Measurements from ENCODE around the gene RDM1.

RDM1 gene

GRCh38 chr17:35972535-35972934, 42.0 kb upstream of the RDM1 start:
- TF ChIP-seq CTCF (IDR thresholded peaks at IDR 0.05; ENCODE audit: insufficient read depth, low read length, poor library complexity, severe bottlenecking), result no peak
- DNase-seq (ENCODE audit: extremely low read depth, insufficient read length), result no peak
- Histone ChIP-seq H3K4me3 (replicated peaks; ENCODE audit: low read depth, low read length) (no peak overlapping the region), H3K27me3 (replicated peaks; ENCODE audit: control insufficient read depth, insufficient read depth, low read length) (no peaks in the 10 kb centered on the region), H3K36me3 (ENCODE audit: control insufficient read depth, insufficient read depth, low read length) (no peaks in the 10 kb centered on the region)

- DNase-seq (ENCODE audit: extremely low read depth, insufficient read length), result no peak
- H3K27me3 ChIP-seq (replicated peaks; ENCODE audit: control insufficient read depth, insufficient read depth, low read length), result no peaks in the 10 kb centered on the region
- TF ChIP-seq CTCF (IDR thresholded peaks at IDR 0.05; ENCODE audit: insufficient read depth, low read length, poor library complexity, severe bottlenecking), result no peak
- H3K4me3 ChIP-seq (replicated peaks; ENCODE audit: low read depth, low read length), result no peak overlapping the region
- H3K36me3 ChIP-seq (ENCODE audit: control insufficient read depth, insufficient read depth, low read length), result no peaks in the 10 kb centered on the region
Measured at GRCh38 chr17:35972066-35972465, 41.5 kb upstream of the RDM1 start.

GRCh38 chr17:35969558-35970380, 39.2 kb upstream of the RDM1 start:
- no peaks in the 10 kb centered on the region for H3K36me3 ChIP-seq (ENCODE audit: control insufficient read depth, insufficient read depth, low read length)
- no peak overlapping the region for H3K4me3 ChIP-seq (replicated peaks; ENCODE audit: low read depth, low read length)
- no peaks in the 10 kb centered on the region for H3K27me3 ChIP-seq (replicated peaks; ENCODE audit: control insufficient read depth, insufficient read depth, low read length)
- no peak for DNase-seq (ENCODE audit: extremely low read depth, insufficient read length)
- peak; percentile 67 for TF ChIP-seq CTCF (IDR thresholded peaks at IDR 0.05; ENCODE audit: insufficient read depth, low read length, poor library complexity, severe bottlenecking)

GRCh38 chr17:35968520-35969054, 38.0 kb upstream of the RDM1 start:
- TF ChIP-seq CTCF (IDR thresholded peaks at IDR 0.05; ENCODE audit: insufficient read depth, low read length, poor library complexity, severe bottlenecking), result no peak
- no peak for DNase-seq (ENCODE audit: extremely low read depth, insufficient read length)
- no peaks in the 10 kb centered on the region for H3K36me3 ChIP-seq (ENCODE audit: control insufficient read depth, insufficient read depth, low read length)

GRCh38 chr17:35965272-35965671, 34.7 kb upstream of the RDM1 start:
- H3K4me3 ChIP-seq (replicated peaks; ENCODE audit: low read depth, low read length), result no peak overlapping the region
- no peak for TF ChIP-seq CTCF (IDR thresholded peaks at IDR 0.05; ENCODE audit: insufficient read depth, low read length, poor library complexity, severe bottlenecking)
- H3K36me3 ChIP-seq (ENCODE audit: control insufficient read depth, insufficient read depth, low read length), result no peaks in the 10 kb centered on the region
- H3K27me3 ChIP-seq (replicated peaks; ENCODE audit: control insufficient read depth, insufficient read depth, low read length), result no peaks in the 10 kb centered on the region
- no peak for DNase-seq (ENCODE audit: extremely low read depth, insufficient read length)

More at GRCh38 chr17:35968520-35969054, 38.0 kb upstream of the RDM1 start:
- no peaks in the 10 kb centered on the region for H3K27me3 ChIP-seq (replicated peaks; ENCODE audit: control insufficient read depth, insufficient read depth, low read length)
- H3K4me3 ChIP-seq (replicated peaks; ENCODE audit: low read depth, low read length), result no peak overlapping the region

All from GM06990 (cell line).